ENCODE data around the gene GRM3. TPM values are rescaled to one million over a fixed set of nuclear protein-coding genes. Genes with fewer than 3 reads are reported as not detected.

Gene GRM3
- polyA plus RNA-seq, 2 of the 4 experiments (the other 2 are of a cell fraction), result not detected

DNA sequence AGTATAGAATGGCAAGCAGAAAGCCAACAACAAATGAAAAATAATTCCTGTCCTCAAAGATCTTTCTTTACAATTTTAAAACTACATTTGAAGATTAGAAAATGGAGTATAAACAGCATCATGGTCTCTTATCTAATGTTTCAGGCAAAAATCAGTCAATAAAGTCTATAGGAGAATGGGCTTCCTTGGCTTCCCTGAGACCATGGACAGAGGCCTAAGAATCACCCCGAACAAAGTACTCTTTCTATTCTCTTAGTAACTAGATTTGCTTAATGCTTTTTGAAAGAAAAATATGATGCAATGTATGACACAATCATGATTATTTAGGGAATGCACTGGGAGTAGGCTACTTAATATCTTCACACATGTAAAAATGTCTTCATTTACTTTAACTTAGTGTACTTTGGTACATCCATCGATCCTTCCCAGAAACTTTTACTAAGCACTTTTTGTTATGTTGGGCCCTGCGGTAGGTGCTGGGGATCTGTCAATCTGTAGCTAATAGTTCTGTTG lies 17.3 kb downstream of the GRM3 start:
- Histone ChIP-seq H3K27ac (no peak overlapping the region), H3K9me3 (no peaks in the 10 kb centered on the region), H3K4me3 (no peak overlapping the region), H3K4me2 (no peak overlapping the region), H3K4me1 (no peaks in the 10 kb centered on the region)
- POLR2A ChIA-PET, result no interaction called here
- CTCF ChIA-PET, result no interaction called here
- no peak for TF ChIP-seq MAFK (IDR thresholded peaks at IDR 0.05; ENCODE audit: partially characterized antibody)
- TF ChIP-seq, protein P1, sequence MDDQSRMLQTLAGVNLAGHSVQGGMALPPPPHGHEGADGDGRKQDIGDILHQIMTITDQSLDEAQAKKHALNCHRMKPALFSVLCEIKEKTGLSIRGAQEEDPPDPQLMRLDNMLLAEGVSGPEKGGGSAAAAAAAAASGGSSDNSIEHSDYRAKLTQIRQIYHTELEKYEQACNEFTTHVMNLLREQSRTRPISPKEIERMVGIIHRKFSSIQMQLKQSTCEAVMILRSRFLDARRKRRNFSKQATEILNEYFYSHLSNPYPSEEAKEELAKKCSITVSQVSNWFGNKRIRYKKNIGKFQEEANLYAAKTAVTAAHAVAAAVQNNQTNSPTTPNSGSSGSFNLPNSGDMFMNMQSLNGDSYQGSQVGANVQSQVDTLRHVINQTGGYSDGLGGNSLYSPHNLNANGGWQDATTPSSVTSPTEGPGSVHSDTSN (IDR thresholded peaks at IDR 0.05), result no peak
- TF ChIP-seq RCOR1 (IDR thresholded peaks at IDR 0.05; ENCODE audit: low read depth, low read length), result no peak
- TF ChIP-seq HDAC2 (IDR thresholded peaks at IDR 0.05), result no peak
- TF ChIP-seq ZSCAN20 (CRISPR knock-in tag; IDR thresholded peaks at IDR 0.05), result no peak
- no peak for TF ChIP-seq SMC3 (IDR thresholded peaks at IDR 0.05)
- TF ChIP-seq ZC3H11A (IDR thresholded peaks at IDR 0.05), result no peak
- no peak for TF ChIP-seq KDM1A (IDR thresholded peaks at IDR 0.05; ENCODE audit: low read depth)
- TF ChIP-seq, protein P2, sequence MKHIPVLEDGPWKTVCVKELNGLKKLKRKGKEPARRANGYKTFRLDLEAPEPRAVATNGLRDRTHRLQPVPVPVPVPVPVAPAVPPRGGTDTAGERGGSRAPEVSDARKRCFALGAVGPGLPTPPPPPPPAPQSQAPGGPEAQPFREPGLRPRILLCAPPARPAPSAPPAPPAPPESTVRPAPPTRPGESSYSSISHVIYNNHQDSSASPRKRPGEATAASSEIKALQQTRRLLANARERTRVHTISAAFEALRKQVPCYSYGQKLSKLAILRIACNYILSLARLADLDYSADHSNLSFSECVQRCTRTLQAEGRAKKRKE (CRISPR knock-in tag; IDR thresholded peaks at IDR 0.05; ENCODE audit: low read depth), result no peak
- no peak for TF ChIP-seq CBX8 (IDR thresholded peaks at IDR 0.05)
- no peak for TF ChIP-seq RARB (CRISPR knock-in tag; IDR thresholded peaks at IDR 0.05)
- no peak for TF ChIP-seq CHD2 (IDR thresholded peaks at IDR 0.05; ENCODE audit: low read length, partially characterized antibody)
- no peak for FAIRE-seq
- no peak for DNase-seq (ENCODE audit: low read depth in 1 of 2, low spot score in 1 of 2)
- 30% methylated on average over 3 of the region's 3 CpGs for WGBS (ENCODE audit: missing lambda C conversion rate)
- ATAC-seq, result no peak

DNA sequence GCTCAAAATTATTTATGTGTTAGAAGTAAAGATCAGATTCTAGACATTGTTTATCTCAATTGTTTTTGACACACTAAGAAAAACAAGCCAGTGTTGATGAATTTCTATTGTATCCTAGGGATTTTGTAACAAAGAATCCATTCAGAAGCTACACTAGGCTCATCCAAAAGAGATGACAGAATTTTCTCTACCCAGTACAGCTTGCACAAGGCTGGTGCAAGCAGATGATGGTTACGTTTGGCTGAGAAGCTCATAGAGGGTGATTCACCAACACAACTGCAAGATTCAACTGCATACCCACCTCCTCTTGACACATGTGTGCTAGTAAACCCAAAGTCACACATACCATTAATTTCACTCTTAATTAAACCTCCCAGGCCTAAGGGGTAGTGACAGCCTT lies 20.8 kb downstream of the GRM3 start:
- H3K4me2 ChIP-seq, result no peak overlapping the region
- 0% methylated on average over 1 of the region's 1 CpG for WGBS (ENCODE audit: missing lambda C conversion rate)
- no peak for TF ChIP-seq HDAC2 (IDR thresholded peaks at IDR 0.05)
- TF ChIP-seq HOXA7 (CRISPR knock-in tag; IDR thresholded peaks at IDR 0.05), result no peak
- TF ChIP-seq SMC3 (IDR thresholded peaks at IDR 0.05), result no peak
- no peak for TF ChIP-seq TP53 (CRISPR knock-in tag; IDR thresholded peaks at IDR 0.05)
- no peak for TF ChIP-seq GATA3 (IDR thresholded peaks at IDR 0.05; ENCODE audit: borderline replicate concordance)
- TF ChIP-seq CHD4 (IDR thresholded peaks at IDR 0.05; ENCODE audit: borderline replicate concordance), result no peak
- no peak for TF ChIP-seq FOSB (CRISPR knock-in tag; IDR thresholded peaks at IDR 0.05)
- no peak for TF ChIP-seq ZC3H11A (IDR thresholded peaks at IDR 0.05)
- TF ChIP-seq, protein P3, sequence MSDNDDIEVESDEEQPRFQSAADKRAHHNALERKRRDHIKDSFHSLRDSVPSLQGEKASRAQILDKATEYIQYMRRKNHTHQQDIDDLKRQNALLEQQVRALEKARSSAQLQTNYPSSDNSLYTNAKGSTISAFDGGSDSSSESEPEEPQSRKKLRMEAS (IDR thresholded peaks at IDR 0.05), result no peak
- TF ChIP-seq, protein P4, sequence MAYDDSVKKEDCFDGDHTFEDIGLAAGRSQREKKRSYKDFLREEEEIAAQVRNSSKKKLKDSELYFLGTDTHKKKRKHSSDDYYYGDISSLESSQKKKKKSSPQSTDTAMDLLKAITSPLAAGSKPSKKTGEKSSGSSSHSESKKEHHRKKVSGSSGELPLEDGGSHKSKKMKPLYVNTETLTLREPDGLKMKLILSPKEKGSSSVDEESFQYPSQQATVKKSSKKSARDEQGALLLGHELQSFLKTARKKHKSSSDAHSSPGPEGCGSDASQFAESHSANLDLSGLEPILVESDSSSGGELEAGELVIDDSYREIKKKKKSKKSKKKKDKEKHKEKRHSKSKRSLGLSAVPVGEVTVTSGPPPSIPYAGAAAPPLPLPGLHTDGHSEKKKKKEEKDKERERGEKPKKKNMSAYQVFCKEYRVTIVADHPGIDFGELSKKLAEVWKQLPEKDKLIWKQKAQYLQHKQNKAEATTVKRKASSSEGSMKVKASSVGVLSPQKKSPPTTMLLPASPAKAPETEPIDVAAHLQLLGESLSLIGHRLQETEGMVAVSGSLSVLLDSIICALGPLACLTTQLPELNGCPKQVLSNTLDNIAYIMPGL (CRISPR knock-in tag; IDR thresholded peaks at IDR 0.05; ENCODE audit: borderline replicate concordance), result no peak
- no peak for TF ChIP-seq CBX2 (IDR thresholded peaks at IDR 0.05; ENCODE audit: borderline replicate concordance, low read depth)
- ATAC-seq (no peak), FAIRE-seq (no peak), DNase-seq (ENCODE audit: low read depth in 1 of 2, low spot score in 1 of 2) (no peak)
- H3K27ac ChIP-seq, result no peak overlapping the region
- ChIA-PET POLR2A (no interaction called here), CTCF (no interaction called here)
- no peaks in the 10 kb centered on the region for H3K9me3 ChIP-seq
- no peaks in the 10 kb centered on the region for H3K4me1 ChIP-seq
- H3K4me3 ChIP-seq, result no peak overlapping the region

DNA sequence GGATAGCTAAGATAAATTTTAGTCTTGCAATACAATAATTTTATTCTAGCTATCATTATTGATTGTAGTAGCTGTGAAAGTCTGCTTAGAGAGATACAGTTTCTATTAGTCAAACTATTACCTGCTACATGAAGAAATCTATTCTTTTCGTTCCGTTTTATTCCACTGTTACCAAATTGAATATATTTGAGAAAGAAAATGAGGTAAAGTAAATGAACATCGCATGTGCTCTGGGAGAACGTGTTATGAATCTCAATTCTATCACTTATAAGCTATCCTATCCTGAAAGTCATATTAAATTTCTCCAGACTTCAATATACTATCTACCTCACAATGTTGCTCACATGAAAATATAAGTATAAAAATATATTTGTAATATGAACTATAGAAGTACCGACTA lies 21.3 kb downstream of the GRM3 start:
- CTCF ChIA-PET, result no interaction called here
- no peak for ATAC-seq

More for the DNA sequence above, 21.3 kb downstream of the GRM3 start:
- Histone ChIP-seq H3K27ac (no peak overlapping the region), H3K4me3 (no peak overlapping the region), H3K9me3 (no peaks in the 10 kb centered on the region), H3K4me1 (no peaks in the 10 kb centered on the region), H3K4me2 (no peak overlapping the region)
- TF ChIP-seq JUNB (IDR thresholded peaks at IDR 0.05) (no peak), NFE2L2 (conservative IDR thresholded peaks at IDR 0.05; ENCODE audit: low read length) (no peak), HOXA7 (CRISPR knock-in tag; IDR thresholded peaks at IDR 0.05) (no peak), MAFK (IDR thresholded peaks at IDR 0.05; ENCODE audit: partially characterized antibody) (no peak), CBX2 (IDR thresholded peaks at IDR 0.05; ENCODE audit: borderline replicate concordance, low read depth) (no peak), CEBPB (IDR thresholded peaks at IDR 0.05) (no peak), TP53 (CRISPR knock-in tag; IDR thresholded peaks at IDR 0.05) (no peak), BHLHE40 (IDR thresholded peaks at IDR 0.05; ENCODE audit: low read depth, low read length) (no peak), RFX5 (IDR thresholded peaks at IDR 0.05) (no peak)
- TF ChIP-seq, protein P5, sequence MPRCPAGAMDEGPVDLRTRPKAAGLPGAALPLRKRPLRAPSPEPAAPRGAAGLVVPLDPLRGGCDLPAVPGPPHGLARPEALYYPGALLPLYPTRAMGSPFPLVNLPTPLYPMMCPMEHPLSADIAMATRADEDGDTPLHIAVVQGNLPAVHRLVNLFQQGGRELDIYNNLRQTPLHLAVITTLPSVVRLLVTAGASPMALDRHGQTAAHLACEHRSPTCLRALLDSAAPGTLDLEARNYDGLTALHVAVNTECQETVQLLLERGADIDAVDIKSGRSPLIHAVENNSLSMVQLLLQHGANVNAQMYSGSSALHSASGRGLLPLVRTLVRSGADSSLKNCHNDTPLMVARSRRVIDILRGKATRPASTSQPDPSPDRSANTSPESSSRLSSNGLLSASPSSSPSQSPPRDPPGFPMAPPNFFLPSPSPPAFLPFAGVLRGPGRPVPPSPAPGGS (IDR thresholded peaks at IDR 0.05), result no peak
- POLR2A ChIA-PET, result no interaction called here
- no peak for DNase-seq (ENCODE audit: low read depth in 1 of 2, low spot score in 1 of 2)
- no peak for FAIRE-seq
- 22% methylated on average over 5 of the region's 5 CpGs for WGBS (ENCODE audit: missing lambda C conversion rate)

Measured in A549 (cell line).